Adrenal gland (tissue), 12 donors: ENCODE results near the gene NPAS4. TPM values are rescaled to one million over a fixed set of nuclear protein-coding genes. Genes with fewer than 3 reads are reported as not detected.
"Not testable (repeated sequence)": the region's sequence is repeated elsewhere in the genome, so short reads cannot be mapped to it uniquely, and the experiment has no call there.

Source experiments
- DNase-seq, 7 donors: peaks; one replicate each; pipeline ENCODE4 v3.0.0-alpha.2; 2019 to 2020
- H3K27ac ChIP-seq, 5 donors: fragments of 200-600 bp; sonication (generic) in 4 of 5; 1 replicate in 3 of 5; 2 replicates in 2 of 5; pipeline versions ENCODE4 v1.5.1 to v1.8.0; 2016 to 2020; ENCODE audit warnings: mild to moderate bottlenecking in 1 of 5
- H3K27me3 ChIP-seq: fragments of 200-600 bp; 2 replicates; pipeline ENCODE4 v1.8.0; 2021
- H3K36me3 ChIP-seq, 2 donors: fragments of 200-600 bp; replicated peaks in 1 of 2; 1 replicate in 1 of 2; 2 replicates in 1 of 2; pipeline versions ENCODE4 v1.5.1 to v1.8.0; 2018 to 2022
- H3K4me1 ChIP-seq, 2 donors: fragments of 200-600 bp; replicated peaks in 1 of 2; 1 replicate in 1 of 2; 2 replicates in 1 of 2; pipeline versions ENCODE4 v1.5.1 to v1.8.0; 2018 to 2021
- H3K4me3 ChIP-seq, 4 donors: fragments of 200-600 bp; sonication (generic) in 3 of 4; one replicate each; pipeline ENCODE4 v1.5.1; 2016 to 2018
- H3K9me3 ChIP-seq, 3 donors: fragments of 200-600 bp; sonication (generic) in 1 of 3; replicated peaks in 1 of 3; 1 replicate in 2 of 3; 2 replicates in 1 of 3; pipeline versions ENCODE4 v1.5.1 to v1.8.0; 2016 to 2021
- CTCF ChIP-seq, 6 experiments: fragments of 450-650 bp in 4 of 6; fragments of 200-600 bp in 2 of 6; sonication (generic) in 1 of 6; IDR thresholded peaks; 1 replicate in 5 of 6; 2 replicates in 1 of 6; pipeline versions ENCODE4 v1.5.1 to v1.8.0; 2016 to 2021; ENCODE audit warnings: antibody characterized with exemption in 6 of 6, mild to moderate bottlenecking in 2 of 6, moderate library complexity in 1 of 6
- POLR2A ChIP-seq, 2 donors: fragments of 450-650 bp; IDR thresholded peaks; one replicate each; pipeline ENCODE4 v1.6.1; 2017; ENCODE audit warnings: antibody characterized with exemption in 2 of 2, mild to moderate bottlenecking in 2 of 2, moderate library complexity in 1 of 2
- WGBS, 4 donors: extraction: QIAGEN DNeasy Blood & Tissue Kit in 2 of 4; methylation state at CpG; one replicate each; pipeline versions ENCODE4 v1.1.5 to v1.1.7; 2013 to 2017; 5-methylcytosine and 5-hydroxymethylcytosine counted together
- intact Hi-C, 2 donors: fragments of 100-400 bp; cut with DNase I; formaldehyde crosslinking; loops; one replicate each; pipeline versions ENCODE4 v1.14.1 to v1.15.0; 2022 to 2023
- polyA plus RNA-seq, 3 donors: library from polyadenylated mRNA; stranded (reverse); fragments of 200-250 nt in 2 of 3; fragments of 350-450 nt in 1 of 3; fragmentation: Illumina TruSeq in 1 of 3; extraction: RNeasy Lipid Tissue Mini Kit (QIAGEN cat#74804) in 1 of 3; gene quantifications; one replicate each; pipeline ENCODE4 v1.2.3, GENCODE V29; 2013 to 2014
- total RNA-seq, 9 donors: library from RNA; depleted of rRNA in 4 of 9; stranded (reverse); fragments of >200 nt in 4 of 9; fragments of 120-200 nt in 1 of 9; fragmentation: NEBNext Ultra II Directional in 1 of 9; extraction: Animal tissue kit (Norgen Biotek cat#: 25700) in 1 of 9; gene quantifications; one replicate each; pipeline versions ENCODE4 v1.1.0 to v1.2.4, GENCODE V29; 2013 to 2023
- donor health status: healthy with polysubstance abuse.
- donor health status: Bipolar disorder and iron deficiency.
- donor health status: DM: yes; HTN: yes; CAD: no.
- donor health status: DM: no; HTN: no; CAD: no.
- donor health status: DM: no; HTN: no; CAD: no.
- donor health status: DM: yes; HTN: yes; CAD: no.

Gene NPAS4
- total and polyA plus RNA-seq, 12 donors = 0.06 to 0.72 (median 0.36) TPM; not detected in 6

- H3K9me3 ChIP-seq = no peaks in the 10 kb centered on the region
- intact Hi-C loops = no loop called here
- 75 to 88% (median 82%) methylated on average over 6 of the region's 6 CpGs for WGBS, 4 donors
- no peaks in the 10 kb centered on the region for H3K27me3 ChIP-seq
- DNase-seq = no peak
- TF ChIP-seq POLR2A (IDR thresholded peaks at IDR 0.05) (no peak), CTCF (IDR thresholded peaks at IDR 0.05) (no peak)
- H3K4me1 ChIP-seq = no peaks in the 10 kb centered on the region
- no peak overlapping the region for H3K4me3 ChIP-seq
- H3K27ac ChIP-seq = no peak overlapping the region
- no peaks in the 10 kb centered on the region for H3K36me3 ChIP-seq
Observed at GRCh38 chr11:66457826-66458225, 37.0 kb downstream of the NPAS4 start.

GRCh38 chr11:66459138-66459778 is 38.4 kb downstream of the NPAS4 start:
- intact Hi-C loops = no loop called here
- Histone ChIP-seq H3K9me3 (no peaks in the 10 kb centered on the region), H3K4me1 (no peaks in the 10 kb centered on the region), H3K27me3 (no peaks in the 10 kb centered on the region), H3K36me3 (no peaks in the 10 kb centered on the region), H3K4me3 (no peak overlapping the region), H3K27ac (no peak overlapping the region)
- DNase-seq = no peak
- TF ChIP-seq POLR2A (IDR thresholded peaks at IDR 0.05) (no peak), CTCF (IDR thresholded peaks at IDR 0.05) (no peak)
- WGBS, 4 donors = 53 to 82% (median 76%) methylated on average over 5 of the region's 5 CpGs

GRCh38 chr11:66462010-66462409 is 41.2 kb downstream of the NPAS4 start:
- Histone ChIP-seq H3K9me3 (no peaks in the 10 kb centered on the region), H3K27me3 (no peaks in the 10 kb centered on the region), H3K36me3 (no peaks in the 10 kb centered on the region), H3K27ac (no peak overlapping the region), H3K4me3 (no peak overlapping the region), H3K4me1 (no peaks in the 10 kb centered on the region)
- no peak for DNase-seq
- intact Hi-C loops = no loop called here
- TF ChIP-seq POLR2A (IDR thresholded peaks at IDR 0.05) = no peak
- TF ChIP-seq CTCF (IDR thresholded peaks at IDR 0.05) = no peak

- Histone ChIP-seq H3K27ac (no peak overlapping the region), H3K36me3 (no peaks in the 10 kb centered on the region), H3K9me3 (no peaks in the 10 kb centered on the region), H3K27me3 (no peaks in the 10 kb centered on the region), H3K4me3 (no peak overlapping the region), H3K4me1 (peaks cover 7% of the 10 kb centered on the region in 2 donors)
- no peak for DNase-seq
- 81 to 95% (median 92%) methylated on average over 3 of the region's 3 CpGs for WGBS, 4 donors
- TF ChIP-seq POLR2A (IDR thresholded peaks at IDR 0.05) (no peak), CTCF (IDR thresholded peaks at IDR 0.05) (no peak)
- intact Hi-C loops = no loop called here
Observed at GRCh38 chr11:66462911-66463310, 42.1 kb downstream of the NPAS4 start.

- DNase-seq, H3K36me3 ChIP-seq, H3K27me3 ChIP-seq, intact Hi-C loops, H3K27ac ChIP-seq, H3K4me3 ChIP-seq, H3K9me3 ChIP-seq: not testable (repeated sequence)
- peaks cover 7 to 10% of the 10 kb centered on the region in 2 donors for H3K4me1 ChIP-seq
- WGBS, 4 donors = 86 to 93% (median 91%) methylated on average over 5 of the region's 5 CpGs
Observed at GRCh38 chr11:66464116-66464515, 43.3 kb downstream of the NPAS4 start.
